Mesenteric fat pad (tissue), 1 donor: ENCODE results near the gene TPPP2. TPM values are rescaled to one million over a fixed set of nuclear protein-coding genes. Genes with fewer than 3 reads are reported as not detected.

Experiments used
- DNase-seq: peaks from one replicate; pipeline ENCODE4 v3.0.0-alpha.2; 2020; ENCODE audit warnings: low spot score
- total RNA-seq: library from RNA; stranded (reverse); fragmentation: NEBNext Ultra II Directional; extraction: Animal tissue kit (Norgen Biotek cat#: 25700); gene quantifications from one replicate; pipeline ENCODE4 v1.2.1, GENCODE V29; 2021
- donor health status: DM: yes; HTN: yes; CAD: no.

The TPPP2 gene
- total RNA-seq, 1 donor from 2014 or later: not detected

- DNase-seq: no peak
Measured at GRCh38 chr14:21016413-21017190, 13.4 kb upstream of the TPPP2 start.

GRCh38 chr14:21017528-21018245, 12.3 kb upstream of the TPPP2 start:
- DNase-seq: no peak

- no peak for DNase-seq
Measured at GRCh38 chr14:21018286-21018685, 11.7 kb upstream of the TPPP2 start.

GRCh38 chr14:21018781-21019180, 11.2 kb upstream of the TPPP2 start:
- DNase-seq: no peak

GRCh38 chr14:21019366-21019765, 10.7 kb upstream of the TPPP2 start:
- DNase-seq: no peak

- DNase-seq: no peak
Measured at GRCh38 chr14:21020977-21021545, 9.0 kb upstream of the TPPP2 start.

- DNase-seq: no peak
Measured at GRCh38 chr14:21022686-21023085, 7.3 kb upstream of the TPPP2 start.

GRCh38 chr14:21023174-21023573, 6.8 kb upstream of the TPPP2 start:
- DNase-seq: no peak

GRCh38 chr14:21023817-21024584, 6.0 kb upstream of the TPPP2 start:
- no peak for DNase-seq

- DNase-seq: no peak
Measured at GRCh38 chr14:21024585-21025370, 5.2 kb upstream of the TPPP2 start, which contains the start of gene NDRG2. TSS of gene NDRG2 (minus strand) at chr14:21025061. CDS start at chr14:21023315, 1,746 bp downstream.

- DNase-seq: no peak
Measured at GRCh38 chr14:21025371-21026273, 4.4 kb upstream of the TPPP2 start.

- no peak for DNase-seq
Measured at GRCh38 chr14:21026274-21026987, 3.6 kb upstream of the TPPP2 start.

GRCh38 chr14:21026988-21027315, 3.1 kb upstream of the TPPP2 start:
- no peak for DNase-seq

- DNase-seq: no peak
Measured at GRCh38 chr14:21030531-21030930, 514 bp downstream of the TPPP2 start.

GRCh38 chr14:21032326-21033132, 2.5 kb downstream of the TPPP2 start:
- DNase-seq: no peak

GRCh38 chr14:21033133-21033698, 3.2 kb downstream of the TPPP2 start:
- no peak for DNase-seq

GRCh38 chr14:21034707-21035106, 4.7 kb downstream of the TPPP2 start, which contains the start of gene RNASE13:
TSS of gene RNASE13 (minus strand) at chr14:21034807. CDS start at chr14:21034288, 519 bp downstream.
- no peak for DNase-seq

GRCh38 chr14:21036751-21037150, 6.7 kb downstream of the TPPP2 start:
- no peak for DNase-seq
